Measurements from ENCODE around the gene ANXA8L1. TPM values are rescaled to one million over a fixed set of nuclear protein-coding genes. Genes with fewer than 3 reads are reported as not detected.
"Not testable (repeated sequence)": the region's sequence is repeated elsewhere in the genome, so short reads cannot be mapped to it uniquely, and the experiment has no call there.

Gene ANXA8L1
- total RNA-seq, 1 donor from 2014 or later = not detected

GRCh38 chr10:46379233-46379848, 3.8 kb downstream of the ANXA8L1 start:
- not testable (repeated sequence) for H3K9me3 Mint-ChIP-seq (ENCODE audit: unreplicated experiment); H3K4me3 Mint-ChIP-seq (ENCODE audit: unreplicated experiment); H3K4me1 Mint-ChIP-seq (ENCODE audit: unreplicated experiment); H3K36me3 Mint-ChIP-seq (ENCODE audit: low read depth, unreplicated experiment); H3K27ac Mint-ChIP-seq (ENCODE audit: unreplicated experiment); H3K27me3 Mint-ChIP-seq (ENCODE audit: unreplicated experiment); DNase-seq (ENCODE audit: low spot score)

- H3K4me1 Mint-ChIP-seq (ENCODE audit: unreplicated experiment); H3K36me3 Mint-ChIP-seq (ENCODE audit: low read depth, unreplicated experiment); H3K4me3 Mint-ChIP-seq (ENCODE audit: unreplicated experiment); H3K9me3 Mint-ChIP-seq (ENCODE audit: unreplicated experiment); H3K27ac Mint-ChIP-seq (ENCODE audit: unreplicated experiment); H3K27me3 Mint-ChIP-seq (ENCODE audit: unreplicated experiment); DNase-seq (ENCODE audit: low spot score): not testable (repeated sequence)
These were observed 10.3 kb downstream of the ANXA8L1 start for GRCh38 chr10:46385858-46386257.

- H3K4me1 Mint-ChIP-seq (ENCODE audit: unreplicated experiment); DNase-seq (ENCODE audit: low spot score); H3K27ac Mint-ChIP-seq (ENCODE audit: unreplicated experiment); H3K4me3 Mint-ChIP-seq (ENCODE audit: unreplicated experiment); H3K9me3 Mint-ChIP-seq (ENCODE audit: unreplicated experiment); H3K27me3 Mint-ChIP-seq (ENCODE audit: unreplicated experiment); H3K36me3 Mint-ChIP-seq (ENCODE audit: low read depth, unreplicated experiment): not testable (repeated sequence)
These were observed 11.1 kb downstream of the ANXA8L1 start for GRCh38 chr10:46386694-46387093.

GRCh38 chr10:46387309-46387902, 11.8 kb downstream of the ANXA8L1 start:
- not testable (repeated sequence) for H3K4me3 Mint-ChIP-seq (ENCODE audit: unreplicated experiment); H3K27ac Mint-ChIP-seq (ENCODE audit: unreplicated experiment); H3K9me3 Mint-ChIP-seq (ENCODE audit: unreplicated experiment); H3K36me3 Mint-ChIP-seq (ENCODE audit: low read depth, unreplicated experiment); DNase-seq (ENCODE audit: low spot score); H3K27me3 Mint-ChIP-seq (ENCODE audit: unreplicated experiment); H3K4me1 Mint-ChIP-seq (ENCODE audit: unreplicated experiment)

GRCh38 chr10:46391422-46391821, 15.8 kb downstream of the ANXA8L1 start:
- not testable (repeated sequence) for H3K4me3 Mint-ChIP-seq (ENCODE audit: unreplicated experiment); H3K36me3 Mint-ChIP-seq (ENCODE audit: low read depth, unreplicated experiment); DNase-seq (ENCODE audit: low spot score); H3K27ac Mint-ChIP-seq (ENCODE audit: unreplicated experiment); H3K4me1 Mint-ChIP-seq (ENCODE audit: unreplicated experiment); H3K27me3 Mint-ChIP-seq (ENCODE audit: unreplicated experiment); H3K9me3 Mint-ChIP-seq (ENCODE audit: unreplicated experiment)

- H3K9me3 Mint-ChIP-seq (ENCODE audit: unreplicated experiment); H3K27me3 Mint-ChIP-seq (ENCODE audit: unreplicated experiment); H3K27ac Mint-ChIP-seq (ENCODE audit: unreplicated experiment); DNase-seq (ENCODE audit: low spot score); H3K36me3 Mint-ChIP-seq (ENCODE audit: low read depth, unreplicated experiment); H3K4me3 Mint-ChIP-seq (ENCODE audit: unreplicated experiment); H3K4me1 Mint-ChIP-seq (ENCODE audit: unreplicated experiment): not testable (repeated sequence)
These were observed 21.1 kb downstream of the ANXA8L1 start for GRCh38 chr10:46396441-46397279.

GRCh38 chr10:46397767-46398166, 22.2 kb downstream of the ANXA8L1 start:
- DNase-seq (ENCODE audit: low spot score); H3K36me3 Mint-ChIP-seq (ENCODE audit: low read depth, unreplicated experiment); H3K4me1 Mint-ChIP-seq (ENCODE audit: unreplicated experiment); H3K27ac Mint-ChIP-seq (ENCODE audit: unreplicated experiment); H3K9me3 Mint-ChIP-seq (ENCODE audit: unreplicated experiment); H3K4me3 Mint-ChIP-seq (ENCODE audit: unreplicated experiment); H3K27me3 Mint-ChIP-seq (ENCODE audit: unreplicated experiment): not testable (repeated sequence)

- not testable (repeated sequence) for H3K9me3 Mint-ChIP-seq (ENCODE audit: unreplicated experiment); H3K36me3 Mint-ChIP-seq (ENCODE audit: low read depth, unreplicated experiment); H3K27ac Mint-ChIP-seq (ENCODE audit: unreplicated experiment); H3K27me3 Mint-ChIP-seq (ENCODE audit: unreplicated experiment); H3K4me1 Mint-ChIP-seq (ENCODE audit: unreplicated experiment); H3K4me3 Mint-ChIP-seq (ENCODE audit: unreplicated experiment)
- peak; percentile 10 for DNase-seq (ENCODE audit: low spot score)
These were observed 22.8 kb downstream of the ANXA8L1 start for GRCh38 chr10:46398212-46398886.

- not testable (repeated sequence) for H3K36me3 Mint-ChIP-seq (ENCODE audit: low read depth, unreplicated experiment); H3K4me1 Mint-ChIP-seq (ENCODE audit: unreplicated experiment); H3K27ac Mint-ChIP-seq (ENCODE audit: unreplicated experiment); H3K9me3 Mint-ChIP-seq (ENCODE audit: unreplicated experiment); H3K27me3 Mint-ChIP-seq (ENCODE audit: unreplicated experiment); H3K4me3 Mint-ChIP-seq (ENCODE audit: unreplicated experiment); DNase-seq (ENCODE audit: low spot score)
These were observed 34.0 kb downstream of the ANXA8L1 start for GRCh38 chr10:46409556-46409955.

GRCh38 chr10:46411123-46411522, 35.5 kb downstream of the ANXA8L1 start:
- H3K4me1 Mint-ChIP-seq (ENCODE audit: unreplicated experiment); H3K27ac Mint-ChIP-seq (ENCODE audit: unreplicated experiment); DNase-seq (ENCODE audit: low spot score); H3K9me3 Mint-ChIP-seq (ENCODE audit: unreplicated experiment); H3K36me3 Mint-ChIP-seq (ENCODE audit: low read depth, unreplicated experiment); H3K27me3 Mint-ChIP-seq (ENCODE audit: unreplicated experiment); H3K4me3 Mint-ChIP-seq (ENCODE audit: unreplicated experiment): not testable (repeated sequence)

- DNase-seq (ENCODE audit: low spot score); H3K36me3 Mint-ChIP-seq (ENCODE audit: low read depth, unreplicated experiment); H3K9me3 Mint-ChIP-seq (ENCODE audit: unreplicated experiment); H3K4me1 Mint-ChIP-seq (ENCODE audit: unreplicated experiment); H3K4me3 Mint-ChIP-seq (ENCODE audit: unreplicated experiment); H3K27ac Mint-ChIP-seq (ENCODE audit: unreplicated experiment); H3K27me3 Mint-ChIP-seq (ENCODE audit: unreplicated experiment): not testable (repeated sequence)
These were observed 37.1 kb downstream of the ANXA8L1 start for GRCh38 chr10:46412665-46413064.

- not testable (repeated sequence) for H3K27ac Mint-ChIP-seq (ENCODE audit: unreplicated experiment); H3K36me3 Mint-ChIP-seq (ENCODE audit: low read depth, unreplicated experiment)
These were observed 39.7 kb downstream of the ANXA8L1 start for GRCh38 chr10:46415291-46415690.

More at GRCh38 chr10:46415291-46415690, 39.7 kb downstream of the ANXA8L1 start:
- not testable (repeated sequence) for H3K9me3 Mint-ChIP-seq (ENCODE audit: unreplicated experiment); H3K27me3 Mint-ChIP-seq (ENCODE audit: unreplicated experiment); H3K4me1 Mint-ChIP-seq (ENCODE audit: unreplicated experiment); DNase-seq (ENCODE audit: low spot score); H3K4me3 Mint-ChIP-seq (ENCODE audit: unreplicated experiment)

All from endothelial cell (in vitro differentiated cells).